Left colon (tissue), 2 donors: ENCODE results near the gene UBR1. TPM values are rescaled to one million over a fixed set of nuclear protein-coding genes. Genes with fewer than 3 reads are reported as not detected.
A peak's percentile ranks its signal among the peaks of the same experiment; 100 is the strongest.
"Not testable (repeated sequence)": the region's sequence is repeated elsewhere in the genome, so short reads cannot be mapped to it uniquely, and the experiment has no call there.

Experiments used
- ATAC-seq: fragments of 200-7000 bp; cut with Tn5 transposase; one replicate; pipeline ENCODE4 v1.9.1; 2020; ENCODE audit warnings: mild to moderate bottlenecking, moderate library complexity
- DNase-seq, 2 donors: peaks; one replicate each; pipeline ENCODE4 v3.0.0-alpha.2; 2020
- intact Hi-C, 2 donors: fragments of 100-400 bp; cut with DNase I in 1 of 2; cut with micrococcal nuclease in 1 of 2; formaldehyde crosslinking; loops; one replicate each; pipeline versions ENCODE4 v1.11.2 to v1.14.0; 2022; cut with DNase I, micrococcal nuclease
- total RNA-seq, 2 donors: library from RNA; stranded (reverse); fragmentation: NEBNext Ultra II Directional; extraction: Animal tissue kit (Norgen Biotek cat#: 25700); gene quantifications; one replicate each; pipeline ENCODE4 v1.2.1, GENCODE V29; 2021
- donor health status: DM: no; HTN: no; CAD: no.
- donor health status: DM: yes; HTN: yes; CAD: no.

Gene UBR1
- total RNA-seq, 2 donors from 2014 or later = 23.9 to 30.9 TPM

- DNase-seq = no peak
- ATAC-seq = no peak
- intact Hi-C loops = no loop called here
These were observed 173.9 kb downstream of the UBR1 start for GRCh38 chr15:42931702-42932486.

- no peak for DNase-seq
- intact Hi-C loops = loop anchor here in 1 of 2 donors (10.0 kb wide), 1 partner anchor 225 kb away; no protein-coding TSS in a partner anchor
These were observed 176.5 kb downstream of the UBR1 start for GRCh38 chr15:42929306-42929848.

GRCh38 chr15:42921342-42921731, 184.5 kb downstream of the UBR1 start:
- intact Hi-C loops = loop anchor here in 1 of 2 donors (10.0 kb wide), 1 partner anchor 217 kb away; no protein-coding TSS in a partner anchor
- ATAC-seq (peak; percentile 29), DNase-seq (peak; percentile 33 to 50)

More at GRCh38 chr15:42929306-42929848, 176.5 kb downstream of the UBR1 start:
- no peak for ATAC-seq

- peak; percentile 98 for ATAC-seq
- intact Hi-C loops = loop anchor here in 1 of 2 donors (10.0 kb wide), 1 partner anchor 216 kb away; no protein-coding TSS in a partner anchor
These were observed 185.1 kb downstream of the UBR1 start, which contains the start of gene TTBK2 for GRCh38 chr15:42920519-42921341. Gene TTBK2, minus strand, starts transcription at chr15:42920778. Its CDS starts 42,161 bp downstream, at chr15:42878617.

GRCh38 chr15:42919799-42920518, 185.9 kb downstream of the UBR1 start:
- DNase-seq = peak in 1 of 2 donors; percentile 37
- ATAC-seq = peak; percentile 14
- intact Hi-C loops = loop anchor here in 1 of 2 donors (10.0 kb wide), 1 partner anchor 215 kb away; no protein-coding TSS in a partner anchor

More at GRCh38 chr15:42920519-42921341, 185.1 kb downstream of the UBR1 start, which contains the start of gene TTBK2:
- DNase-seq = peak; percentile 99

GRCh38 chr15:42919308-42919707, 186.5 kb downstream of the UBR1 start:
- ATAC-seq = no peak
- DNase-seq = no peak
- intact Hi-C loops = no loop called here

- ATAC-seq = no peak
- DNase-seq = no peak
- intact Hi-C loops = no loop called here
These were observed 187.8 kb downstream of the UBR1 start for GRCh38 chr15:42918047-42918446.

- DNase-seq = no peak
- ATAC-seq = no peak
- intact Hi-C loops = no loop called here
These were observed 190.1 kb downstream of the UBR1 start for GRCh38 chr15:42915654-42916315.

- no peak for DNase-seq
- intact Hi-C loops = no loop called here
These were observed 190.9 kb downstream of the UBR1 start for GRCh38 chr15:42914728-42915497.

GRCh38 chr15:42911058-42911592, 194.7 kb downstream of the UBR1 start:
- intact Hi-C loops = no loop called here
- no peak for ATAC-seq
- DNase-seq = no peak

More at GRCh38 chr15:42914728-42915497, 190.9 kb downstream of the UBR1 start:
- no peak for ATAC-seq

GRCh38 chr15:42908538-42908937, 197.3 kb downstream of the UBR1 start:
- ATAC-seq (no peak), DNase-seq (no peak)
- intact Hi-C loops = no loop called here

GRCh38 chr15:42903388-42904324, 202.2 kb downstream of the UBR1 start:
- intact Hi-C loops = no loop called here
- ATAC-seq = no peak
- no peak for DNase-seq

GRCh38 chr15:42893911-42894310, 211.9 kb downstream of the UBR1 start:
- DNase-seq, ATAC-seq, intact Hi-C loops: not testable (repeated sequence)
